HG03097 (cell line): Measurements from ENCODE around the gene STAT4.

Experiments used
- ATAC-seq: cut with Tn5 transposase; IDR thresholded peaks from one replicate; pipeline ENCODE4 v1.9.1; 2021; ENCODE audit not compliant: unreplicated experiment, low FRiP score

STAT4 gene

DNA sequence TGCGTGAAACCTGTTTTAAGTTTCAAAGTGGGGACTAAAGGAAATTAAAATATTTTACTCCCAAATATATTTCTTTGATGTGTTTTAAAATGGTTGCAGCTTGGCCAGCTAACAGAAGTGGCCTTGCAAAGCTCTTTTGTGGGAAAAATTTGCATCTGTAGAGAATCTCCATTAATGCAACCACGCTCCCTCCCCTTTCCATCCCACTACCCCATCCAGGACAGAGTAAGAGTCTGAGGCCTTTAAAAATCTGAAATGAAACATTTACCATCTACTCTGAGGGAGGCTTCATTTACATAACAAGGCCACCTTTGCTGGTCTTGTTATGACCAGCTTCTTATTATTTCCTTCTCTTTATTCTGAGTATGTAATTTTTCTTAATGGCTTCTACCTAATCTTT lies 63.5 kb downstream of the STAT4 start:
- ATAC-seq = no peak

- no peak for ATAC-seq
Measured at GRCh38 chr2:191086706-191087105, 64.1 kb downstream of the STAT4 start.

GRCh38 chr2:191083540-191083939 lies 67.3 kb downstream of the STAT4 start:
- ATAC-seq = no peak

- ATAC-seq = no peak
Measured at GRCh38 chr2:191082321-191082720, 68.5 kb downstream of the STAT4 start.

- ATAC-seq = no peak
Measured at GRCh38 chr2:191081411-191082155, 69.2 kb downstream of the STAT4 start.

- no peak for ATAC-seq
Measured at GRCh38 chr2:191078165-191078867, 72.5 kb downstream of the STAT4 start.

DNA sequence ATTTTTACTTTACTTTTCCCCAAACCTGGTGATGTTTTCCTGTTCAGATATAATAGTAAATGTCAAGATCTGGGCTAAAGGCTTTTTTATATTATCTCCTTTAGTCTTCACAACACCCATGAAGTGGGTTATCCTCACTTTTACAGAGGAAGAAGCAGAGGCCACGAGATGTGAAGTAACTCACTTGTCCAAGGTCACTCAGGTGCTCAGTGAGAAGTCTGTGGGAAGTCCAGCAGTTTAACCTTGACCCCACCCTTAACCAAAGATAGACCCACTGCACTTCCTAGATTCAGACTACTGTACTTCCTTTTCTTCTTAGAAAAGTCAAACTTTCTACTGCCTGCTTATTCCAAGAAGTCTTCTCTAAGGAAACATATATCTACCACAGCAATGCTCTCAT lies 80.5 kb downstream of the STAT4 start:
- no peak for ATAC-seq

GRCh38 chr2:191069606-191070005 lies 81.2 kb downstream of the STAT4 start:
- ATAC-seq = no peak

DNA sequence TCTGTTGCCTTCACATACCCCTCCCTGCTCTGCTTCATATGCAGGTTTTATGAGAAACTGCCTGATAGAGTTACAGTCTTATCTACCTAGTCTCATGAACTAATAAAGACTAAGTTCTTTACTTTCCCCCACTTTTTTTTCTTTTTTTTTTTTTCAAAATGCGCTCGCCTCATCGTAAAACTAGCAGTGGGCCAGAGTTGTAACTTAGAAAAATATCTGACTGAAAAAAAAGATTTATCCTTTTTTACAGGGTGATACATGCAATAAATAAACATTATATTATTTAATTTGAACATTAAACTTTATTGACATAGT lies 83.9 kb downstream of the STAT4 start:
- ATAC-seq = no peak

DNA sequence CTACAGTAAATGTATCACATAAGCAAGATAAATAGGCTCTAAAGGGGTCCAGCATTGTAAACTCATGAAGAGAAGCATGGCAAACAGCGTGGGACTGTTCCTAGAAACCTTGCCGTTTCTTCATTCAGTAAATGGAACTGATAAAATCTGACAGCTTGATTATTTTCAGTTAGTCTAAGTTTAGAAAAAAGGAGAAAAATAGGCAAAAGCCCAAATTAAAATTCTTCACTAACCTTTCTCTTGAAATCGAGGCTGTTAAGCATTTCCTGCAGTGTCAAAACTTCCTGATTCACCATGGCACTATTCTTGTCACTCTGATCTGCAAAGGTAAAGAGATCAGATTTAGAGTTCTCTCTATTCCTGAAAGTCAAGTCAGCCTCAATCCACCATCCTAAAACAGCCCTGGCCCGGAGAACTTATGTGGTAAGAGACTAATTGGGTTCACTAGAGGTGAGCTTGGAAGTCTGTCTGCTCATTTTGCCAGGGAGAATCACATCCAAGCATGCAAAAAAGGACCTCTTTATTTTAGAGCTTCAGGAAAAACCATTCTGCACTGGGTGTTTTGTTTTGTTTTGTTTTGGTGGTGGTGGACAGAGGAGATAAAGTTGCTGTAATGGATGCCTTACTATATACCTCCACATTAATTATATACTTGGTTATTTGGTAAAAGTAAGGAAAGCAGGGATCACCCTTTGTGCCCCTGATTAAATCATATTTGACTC lies 84.4 kb downstream of the STAT4 start:
- ATAC-seq = no peak

- ATAC-seq = no peak
Measured at GRCh38 chr2:191065785-191066184, 85.0 kb downstream of the STAT4 start.

DNA sequence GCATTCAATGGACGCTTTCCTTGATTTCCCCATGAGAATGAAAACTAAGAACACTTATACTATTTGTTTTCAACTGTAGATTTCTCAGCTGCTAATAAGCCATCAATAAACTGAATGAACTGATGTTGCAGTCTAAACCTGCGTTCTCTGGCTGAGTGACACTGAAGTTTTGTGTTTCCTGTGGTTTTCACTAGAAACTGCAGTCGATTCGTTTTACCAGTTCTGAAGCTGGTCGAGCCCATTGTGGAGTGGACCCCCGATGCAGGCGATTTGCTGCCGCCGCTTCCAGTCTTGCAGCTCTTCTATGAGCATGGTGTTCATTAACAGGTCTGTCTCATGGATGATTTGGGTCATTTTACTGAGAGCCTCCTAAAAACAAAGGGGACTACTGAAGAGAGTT lies 86.2 kb downstream of the STAT4 start:
- ATAC-seq = no peak

- ATAC-seq = no peak
Measured at GRCh38 chr2:191063584-191063983, 87.2 kb downstream of the STAT4 start.

GRCh38 chr2:191061381-191061980 lies 89.3 kb downstream of the STAT4 start:
- ATAC-seq = no peak

- ATAC-seq = no peak
Measured at GRCh38 chr2:191059308-191059707, 91.5 kb downstream of the STAT4 start.

GRCh38 chr2:191056228-191056627 lies 94.6 kb downstream of the STAT4 start:
- no peak for ATAC-seq

- ATAC-seq = no peak
Measured at GRCh38 chr2:191053256-191053655, 97.5 kb downstream of the STAT4 start.

- no peak for ATAC-seq
Measured at GRCh38 chr2:191051825-191052778, 98.7 kb downstream of the STAT4 start.

DNA sequence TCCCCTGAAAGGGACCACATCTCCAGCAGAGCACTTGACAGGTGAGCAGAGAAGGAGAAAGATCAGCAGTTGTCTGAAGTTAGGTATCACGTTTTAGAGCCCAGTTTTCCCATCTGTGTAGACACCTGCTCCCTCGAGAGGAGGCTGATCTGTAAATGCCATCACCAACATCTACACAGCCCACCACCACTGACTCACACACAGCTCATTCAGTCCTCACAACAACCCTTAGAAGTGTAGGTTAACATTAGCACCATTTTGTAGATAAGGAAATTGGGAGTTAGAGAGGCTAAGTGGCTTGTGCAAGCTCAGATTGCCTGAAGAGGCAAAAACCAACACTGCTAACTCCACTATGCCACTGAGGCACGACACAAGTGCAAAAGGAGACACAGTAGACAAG lies 99.6 kb downstream of the STAT4 start:
- ATAC-seq = no peak

DNA sequence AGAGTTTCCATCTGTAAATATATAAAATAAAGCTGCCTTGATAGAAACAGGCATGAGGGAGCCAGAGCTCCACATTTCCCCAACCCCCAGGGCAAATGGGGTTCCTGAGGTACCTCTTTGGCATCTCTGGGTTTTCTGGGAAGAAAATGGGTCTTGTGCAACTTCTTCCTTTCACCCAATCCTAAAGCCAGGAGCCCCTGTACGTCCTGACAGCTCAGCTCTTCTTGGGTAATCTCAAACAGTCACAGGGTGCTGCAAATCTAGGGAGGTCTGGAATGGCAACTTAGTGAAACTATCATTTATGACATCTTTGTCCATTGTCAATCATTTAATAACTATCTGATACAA lies 100.2 kb downstream of the STAT4 start:
- ATAC-seq = no peak
